DND-41 (cell line): ENCODE measurements around the gene ID3.
A peak's percentile ranks its signal among the peaks of the same experiment; 100 is the strongest.

Source experiments
- ATAC-seq: fragments of 200-7000 bp; cut with Tn5 transposase; 3 replicates; pipeline ENCODE4 v1.9.1; 2021; ENCODE audit warnings: low read depth; ENCODE audit not compliant: insufficient read depth
- DNase-seq: peaks from one replicate; pipeline ENCODE4 v3.0.0-alpha.2; 2020
- H2AFZ ChIP-seq: 2 replicates; pipeline ENCODE4 v1.6.0; 2012; ENCODE audit warnings: low read depth, low read length
- H3K27ac ChIP-seq: 2 replicates; pipeline ENCODE4 v1.5.1; 2012; ENCODE audit warnings: low read length, inconsistent platforms
- H3K27me3 ChIP-seq: fragments of 200-600 bp; sonication (generic); 2 replicates; pipeline ENCODE4 v1.6.0; 2012; ENCODE audit warnings: low read length, mild to moderate bottlenecking, inconsistent platforms; ENCODE audit not compliant: insufficient read depth, poor library complexity
- H3K36me3 ChIP-seq: 2 replicates; pipeline ENCODE4 v1.5.1; 2012; ENCODE audit warnings: low read length, inconsistent platforms; ENCODE audit not compliant: insufficient read depth
- H3K4me1 ChIP-seq: 2 replicates; pipeline ENCODE4 v1.5.1; 2012; ENCODE audit warnings: mild to moderate bottlenecking, low read length; ENCODE audit not compliant: insufficient read depth
- H3K4me2 ChIP-seq: 2 replicates; pipeline ENCODE4 v1.6.0; 2012; ENCODE audit warnings: mild to moderate bottlenecking, moderate library complexity, low read length, inconsistent platforms; ENCODE audit not compliant: insufficient read depth
- H3K4me3 ChIP-seq, 2 experiments: fragments of 200-600 bp in 1 of 2; shearing (Covaris generic) in 1 of 2; 2 replicates each; pipeline ENCODE4 v1.5.1; 2012 to 2016; ENCODE audit warnings: inconsistent platforms in 2 of 2, low read length in 2 of 2, mild to moderate bottlenecking in 2 of 2, low read depth in 1 of 2, moderate library complexity in 1 of 2
- H3K79me2 ChIP-seq: 2 replicates; pipeline ENCODE4 v1.6.0; 2012; ENCODE audit warnings: low read length, inconsistent platforms; ENCODE audit not compliant: insufficient read depth
- H3K9ac ChIP-seq: 2 replicates; pipeline ENCODE4 v1.6.0; 2012; ENCODE audit warnings: low read depth, mild to moderate bottlenecking, inconsistent platforms, low read length, moderate library complexity
- H3K9me3 ChIP-seq: 2 replicates; pipeline ENCODE4 v1.5.1; 2012; ENCODE audit warnings: low read length, moderate library complexity, mild to moderate bottlenecking, inconsistent platforms; ENCODE audit not compliant: insufficient read depth, severe bottlenecking
- H4K20me1 ChIP-seq: 2 replicates; pipeline ENCODE4 v1.6.0; 2012; ENCODE audit warnings: low read length; ENCODE audit not compliant: insufficient read depth
- CTCF ChIP-seq: IDR thresholded peaks from 2 replicates; pipeline ENCODE4 v1.5.1; 2012; ENCODE audit warnings: borderline replicate concordance, low read length, moderate library complexity, mild to moderate bottlenecking; ENCODE audit not compliant: poor library complexity, severe bottlenecking; ENCODE audit errors: extremely low read depth
- EZH2 ChIP-seq: IDR thresholded peaks from 3 replicates; pipeline ENCODE4 v1.6.1; 2012; ENCODE audit warnings: borderline replicate concordance, low read depth, mild to moderate bottlenecking, moderate library complexity, low read length, inconsistent platforms; ENCODE audit not compliant: severe bottlenecking

The ID3 gene

GRCh38 chr1:23554481-23555269 is 4.6 kb downstream of the ID3 start:
- no peaks in the 10 kb centered on the region for H3K36me3 ChIP-seq
- TF ChIP-seq CTCF (peak; percentile 63), EZH2 (no peak)
- peak overlapping the region; percentile 65 for H3K4me2 ChIP-seq
- H3K27ac ChIP-seq = peak overlapping the region; percentile 73
- peak overlapping the region in 1 of 2 experiments; percentile 50; a peak in 2 of 4 replicates for H3K4me3 ChIP-seq
- H3K9me3 ChIP-seq = no peaks in the 10 kb centered on the region
- H3K27me3 ChIP-seq = peaks cover 20% of the 10 kb centered on the region
- peak overlapping the region; percentile 78 for H2AFZ ChIP-seq
- DNase-seq = peak; percentile 91
- H3K9ac ChIP-seq = peak overlapping the region; percentile 66
- peak; percentile 79 for ATAC-seq
- peaks cover 6% of the 10 kb centered on the region; the same call in 1 of the 2 replicates for H3K79me2 ChIP-seq
- peaks cover 7% of the 10 kb centered on the region; the same call in 1 of the 2 replicates for H4K20me1 ChIP-seq
- peaks cover 53% of the 10 kb centered on the region for H3K4me1 ChIP-seq

GRCh38 chr1:23554127-23554480 is 5.2 kb downstream of the ID3 start:
- peaks cover 48% of the 10 kb centered on the region for H3K4me1 ChIP-seq
- H3K27me3 ChIP-seq = peaks cover 15% of the 10 kb centered on the region
- peak overlapping the region; percentile 78 for H2AFZ ChIP-seq
- TF ChIP-seq CTCF = no peak
- TF ChIP-seq EZH2 = no peak
- no peaks in the 10 kb centered on the region for H3K9me3 ChIP-seq
- H4K20me1 ChIP-seq = peaks cover 6% of the 10 kb centered on the region; the same call in 1 of the 2 replicates
- peak overlapping the region; percentile 73 for H3K27ac ChIP-seq
- peak overlapping the region; percentile 66 for H3K9ac ChIP-seq
- ATAC-seq (no peak), DNase-seq (no peak)
- H3K4me2 ChIP-seq = peak overlapping the region; percentile 65
- no peaks in the 10 kb centered on the region for H3K36me3 ChIP-seq
- peaks cover 5% of the 10 kb centered on the region; the same call in 1 of the 2 replicates for H3K79me2 ChIP-seq
- peak overlapping the region in 1 of 2 experiments; percentile 50; a peak in 2 of 4 replicates for H3K4me3 ChIP-seq

- Histone ChIP-seq H3K4me2 (peak overlapping the region; percentile 65; the same call in 1 of the 2 replicates), H3K4me3 (no peak overlapping the region), H3K4me1 (peaks cover 41% of the 10 kb centered on the region), H4K20me1 (no peaks in the 10 kb centered on the region), H3K79me2 (no peaks in the 10 kb centered on the region; the same call in 1 of the 2 replicates), H3K9me3 (no peaks in the 10 kb centered on the region), H2AFZ (peak overlapping the region; percentile 78; the same call in 1 of the 2 replicates), H3K9ac (peak overlapping the region; percentile 66), H3K36me3 (no peaks in the 10 kb centered on the region), H3K27ac (peak overlapping the region; percentile 73), H3K27me3 (peaks cover 9% of the 10 kb centered on the region)
- no peak for TF ChIP-seq CTCF
- no peak for TF ChIP-seq EZH2
- ATAC-seq = no peak
- peak; percentile 15 for DNase-seq
These were observed 5.8 kb downstream of the ID3 start for GRCh38 chr1:23553231-23554126.
